Fibroblast of skin of abdomen (primary cell): ENCODE measurements around the gene EIF2D.
"Not testable (repeated sequence)": the region's sequence is repeated elsewhere in the genome, so short reads cannot be mapped to it uniquely, and the experiment has no call there.

ENCODE experiments used
- DNase-seq: peaks from one replicate; pipeline ENCODE4 v3.0.0-alpha.2; 2013

EIF2D gene

DNA sequence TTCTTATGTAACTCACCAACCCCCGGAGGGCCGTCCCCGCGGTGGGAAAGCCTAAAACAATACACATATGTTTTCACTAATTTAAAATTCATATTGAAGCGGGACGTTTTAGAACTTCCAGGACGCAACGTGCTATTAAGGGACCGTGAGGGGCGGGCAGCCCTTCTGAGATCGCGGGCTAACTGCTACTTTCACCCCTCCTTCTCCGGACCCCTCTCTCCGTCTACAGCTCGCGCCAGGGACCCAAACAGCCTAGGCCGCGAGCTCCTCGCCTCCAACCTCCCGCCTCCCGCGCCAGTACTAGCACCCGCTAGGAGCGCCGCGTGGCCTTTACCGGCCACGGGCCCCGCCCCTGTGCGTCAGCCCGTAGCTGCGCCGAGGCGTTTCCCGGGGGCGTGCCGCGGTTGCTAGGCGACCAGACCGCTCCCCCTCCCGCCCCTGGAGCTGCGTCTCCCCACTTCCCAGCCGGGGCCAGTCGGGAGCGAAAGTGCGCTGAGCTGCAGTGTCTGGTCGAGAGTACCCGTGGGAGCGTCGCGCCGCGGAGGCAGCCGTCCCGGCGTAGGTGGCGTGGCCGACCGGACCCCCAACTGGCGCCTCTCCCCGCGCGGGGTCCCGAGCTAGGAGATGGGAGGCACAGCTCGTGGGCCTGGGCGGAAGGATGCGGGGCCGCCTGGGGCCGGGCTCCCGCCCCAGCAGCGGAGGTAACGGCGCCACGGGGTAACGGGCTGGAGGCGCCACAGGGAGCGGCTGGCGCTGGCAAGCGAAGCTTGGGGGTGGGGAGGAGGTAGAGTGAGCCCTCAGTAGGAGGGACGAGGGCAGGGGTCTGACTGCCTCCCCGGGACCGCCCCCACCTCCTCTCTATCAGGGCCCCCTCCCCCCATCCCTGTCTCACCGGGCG lies 23.1 kb upstream of the EIF2D start, which contains the start of gene DYRK3:
DYRK3 (plus strand) TSS at position 457 of the 898 bp plus-strand sequence; CDS start at position 625, 168 bp downstream.
- peak; percentile 95 for DNase-seq

DNA sequence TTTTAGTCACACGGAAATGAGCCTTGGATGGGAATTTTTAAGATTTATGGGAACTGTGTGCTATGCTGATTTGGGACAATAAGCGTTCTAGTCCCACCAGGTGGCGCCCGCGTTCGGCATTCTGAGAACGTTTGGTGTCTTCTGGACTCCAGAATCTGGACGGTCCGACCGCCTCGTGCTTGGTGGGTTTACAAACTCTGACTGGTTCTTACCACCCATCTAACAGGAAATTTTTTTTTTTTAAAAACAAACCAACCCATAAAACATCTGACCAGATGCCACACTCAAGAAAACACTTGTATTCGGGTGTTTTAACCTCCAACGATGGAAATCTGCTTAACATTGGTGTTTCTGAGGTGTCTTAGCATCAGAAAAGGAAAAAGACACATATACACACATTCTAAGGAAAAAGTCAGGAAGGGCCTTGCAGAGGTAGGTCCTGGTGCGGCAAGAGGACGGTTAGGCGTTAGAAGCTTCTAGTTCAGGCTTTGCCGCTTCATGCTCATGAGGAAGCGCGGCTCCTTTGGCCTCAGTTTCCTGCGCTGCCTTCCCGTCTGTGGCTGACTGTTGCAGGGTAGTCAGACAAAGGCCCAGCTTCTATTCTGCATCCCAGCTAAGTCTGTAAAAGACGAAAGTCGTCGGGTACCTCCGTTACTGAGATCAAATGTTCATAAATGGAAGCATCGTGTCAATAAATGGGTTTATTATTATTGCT lies 22.3 kb upstream of the EIF2D start:
- DNase-seq: peak; percentile 88

DNA sequence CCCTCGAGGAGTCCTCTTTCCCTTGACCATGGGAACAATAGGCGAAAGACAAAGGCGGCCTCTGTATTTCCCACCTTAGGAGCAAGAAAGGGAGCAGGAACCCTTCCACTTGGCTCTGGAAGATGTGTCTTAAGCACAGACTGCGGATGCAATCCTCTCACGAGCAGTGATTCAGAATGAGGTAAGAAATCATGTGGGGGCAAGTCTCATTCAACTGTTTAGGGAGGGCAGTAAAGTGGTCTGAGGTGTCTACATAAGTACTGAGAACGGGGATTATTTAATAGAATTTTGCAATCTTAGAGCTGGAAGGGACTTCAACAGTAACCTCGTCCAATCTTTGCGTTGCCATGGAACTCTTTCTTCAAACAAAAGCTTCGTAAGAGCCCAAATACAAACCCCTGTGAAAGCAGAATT lies 21.4 kb upstream of the EIF2D start:
- DNase-seq: peak; percentile 82

DNA sequence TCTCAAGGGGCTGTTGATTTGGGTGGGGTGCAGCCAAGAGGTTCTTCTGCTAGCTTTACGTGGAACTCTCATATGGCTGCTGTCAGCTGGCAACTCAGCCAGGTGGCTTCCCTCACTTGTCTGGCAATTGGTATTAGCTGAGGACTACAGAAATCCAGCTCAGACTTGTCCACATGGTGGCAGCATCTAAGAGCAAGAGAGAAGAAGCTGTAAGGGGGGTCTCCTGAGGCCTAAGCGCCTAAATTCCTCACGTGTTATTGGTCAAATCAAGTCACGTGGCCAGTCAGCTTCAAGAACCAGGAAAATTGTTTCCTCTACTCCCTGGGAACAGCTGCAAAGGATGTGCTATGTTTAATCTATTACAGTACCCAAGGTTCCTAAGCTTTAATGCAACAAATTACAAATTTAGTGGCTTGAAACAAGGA lies 18.8 kb upstream of the EIF2D start:
- DNase-seq: peak; percentile 90

DNA sequence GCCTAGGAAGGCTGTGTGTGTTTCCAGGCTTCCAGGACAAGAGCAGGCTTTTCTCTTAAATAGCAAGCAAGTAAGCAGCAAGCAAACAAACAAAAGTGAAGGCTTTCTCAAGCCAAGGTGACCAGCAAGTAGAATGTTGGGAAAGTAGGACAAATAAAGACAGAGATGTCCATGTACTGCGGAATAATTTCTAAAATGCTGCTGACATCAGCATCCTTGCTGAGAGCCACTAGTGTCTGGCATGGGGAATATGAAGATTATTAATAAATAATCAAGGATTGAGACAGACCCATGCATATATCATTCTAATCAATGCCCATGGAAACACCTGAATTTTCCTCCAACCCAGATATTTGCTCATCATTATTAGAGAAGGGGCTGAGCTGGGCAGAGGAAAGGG lies 16.7 kb upstream of the EIF2D start:
- DNase-seq: no peak

DNA sequence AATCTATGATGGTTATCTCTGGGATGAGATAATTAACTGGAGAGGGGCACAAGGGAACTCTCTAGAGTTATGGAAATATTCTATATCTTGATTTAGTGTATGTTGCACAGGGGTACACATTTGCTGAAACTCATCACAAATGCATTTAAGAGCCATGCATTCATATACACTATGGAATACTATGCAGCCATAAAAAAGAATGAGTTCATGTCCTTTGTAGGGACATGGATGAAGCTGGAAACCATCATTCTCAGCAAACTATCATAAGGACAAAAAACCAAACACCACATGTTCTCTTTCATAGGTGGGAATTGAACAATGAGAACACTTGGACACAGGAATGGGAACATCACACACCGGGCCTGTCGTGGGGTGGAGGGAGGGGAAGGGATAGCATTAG lies 14.1 kb upstream of the EIF2D start:
- not testable (repeated sequence) for DNase-seq

DNA sequence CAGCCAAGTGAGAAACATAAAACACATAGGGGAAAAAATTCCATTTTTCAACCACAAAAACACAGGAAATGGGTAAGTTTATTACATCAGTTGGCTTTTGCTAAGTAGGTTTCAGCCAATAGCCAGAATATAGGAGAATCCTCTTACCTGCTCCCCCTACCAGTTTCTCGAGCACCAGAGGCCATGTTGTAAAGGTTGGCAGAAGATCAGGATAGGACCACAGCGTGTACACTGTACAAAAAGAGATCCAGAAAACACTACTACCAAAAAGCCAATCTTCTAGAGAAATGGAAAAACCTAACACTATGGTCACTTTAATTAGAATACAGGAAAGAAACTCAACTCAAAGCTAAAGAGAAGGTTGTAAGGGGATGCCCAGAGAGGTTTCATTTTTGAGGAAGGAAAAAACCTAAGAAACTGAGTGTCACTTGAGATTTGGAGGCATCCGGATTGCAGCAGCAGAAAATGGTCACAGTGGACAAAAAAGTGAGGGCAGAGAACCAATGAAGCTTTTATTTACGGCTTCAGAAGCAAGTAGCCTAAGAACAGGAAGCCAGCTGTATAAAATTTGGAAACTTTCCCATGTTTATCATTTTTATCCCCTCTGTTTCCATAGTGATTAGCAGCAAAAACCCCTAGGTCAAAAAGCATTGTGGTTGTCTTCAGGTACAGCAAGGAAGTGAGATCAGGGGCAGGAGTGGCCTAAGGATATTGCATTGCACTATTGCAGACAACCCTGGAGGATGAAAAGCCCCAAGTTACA lies 2.9 kb downstream of the EIF2D start:
- DNase-seq: no peak

DNA sequence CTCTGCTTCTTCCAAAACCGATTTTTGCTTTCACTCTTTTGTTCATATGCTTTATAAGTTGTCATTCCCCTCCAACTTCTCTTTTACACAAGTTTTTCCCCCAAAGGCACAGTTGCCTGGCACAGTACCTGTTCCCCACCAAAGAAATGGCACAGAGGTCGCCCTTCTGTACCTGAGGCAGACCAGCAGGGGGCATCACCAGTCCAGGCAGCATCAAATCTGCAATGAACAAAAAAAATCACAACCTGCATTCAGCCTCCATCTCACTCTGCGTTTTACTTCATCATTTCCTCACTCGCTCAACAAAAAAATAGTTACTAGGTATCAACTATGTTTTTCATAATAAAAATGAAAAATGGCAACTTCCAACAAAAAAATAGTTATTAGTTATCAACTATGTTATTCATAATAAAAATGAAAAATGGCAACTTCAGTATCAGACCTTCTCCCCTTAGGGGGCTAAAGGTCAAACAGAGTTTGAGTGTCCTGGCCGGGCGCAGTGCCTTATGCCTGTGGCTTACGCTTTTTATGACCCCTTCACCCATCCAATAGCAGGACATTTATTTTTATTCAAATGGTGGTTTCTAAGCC lies 4.1 kb downstream of the EIF2D start:
- peak; percentile 25 for DNase-seq

DNA sequence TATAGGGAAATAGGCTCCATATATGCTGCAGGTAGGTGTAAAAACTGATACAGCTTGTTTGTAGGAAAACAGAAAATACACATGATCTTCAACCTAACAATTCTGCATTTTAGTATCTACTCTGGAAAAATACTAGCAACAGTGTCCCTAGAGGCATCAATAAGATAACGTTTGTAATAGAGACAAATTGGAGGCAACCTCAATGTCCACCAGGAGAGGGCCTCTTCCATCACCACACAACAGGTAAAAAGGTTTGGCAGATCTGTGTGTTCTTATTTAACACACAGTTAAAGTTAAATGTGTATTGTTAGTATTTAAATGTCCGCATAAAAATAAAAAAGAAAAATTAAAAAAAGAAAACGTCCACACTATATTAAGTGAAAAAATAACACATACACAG lies 5.4 kb downstream of the EIF2D start:
- peak; percentile 21 for DNase-seq

DNA sequence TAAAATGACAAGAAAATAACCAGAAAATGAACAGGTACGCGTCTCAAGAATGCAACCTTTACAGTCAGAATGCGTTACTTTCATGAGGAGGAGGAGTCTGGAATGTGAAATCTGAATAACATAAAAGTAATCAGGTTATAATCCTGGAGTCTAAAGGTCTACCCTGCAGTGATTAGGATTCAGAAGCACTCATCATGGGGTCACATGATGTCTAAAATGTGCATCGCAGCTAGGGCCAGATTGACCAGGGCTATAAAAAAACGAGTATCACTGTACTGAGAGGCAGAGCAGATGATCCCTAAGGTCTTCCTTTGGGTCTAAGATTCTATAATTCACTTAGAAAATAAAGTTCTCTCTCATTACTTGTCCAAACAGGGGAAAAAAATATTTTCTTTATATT lies 7.4 kb downstream of the EIF2D start:
- no peak for DNase-seq

DNA sequence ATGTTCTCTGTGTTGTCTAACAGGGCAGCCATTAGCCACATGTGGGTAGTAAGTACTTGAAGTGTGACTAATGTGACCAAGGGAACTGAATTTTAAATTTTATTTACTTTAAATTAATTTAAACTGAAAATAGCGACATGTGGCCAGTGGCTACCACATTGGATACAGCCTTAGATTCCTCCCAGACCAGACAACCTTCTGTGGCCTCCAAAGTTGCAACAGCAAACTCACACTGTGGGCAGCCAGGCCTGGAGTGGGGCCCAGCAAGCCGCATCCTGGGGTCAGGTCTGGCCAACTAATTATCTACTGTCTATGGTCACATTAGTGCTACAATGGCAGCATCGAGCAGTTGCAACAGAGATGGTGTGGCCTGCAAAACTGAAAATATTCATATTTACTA lies 11.7 kb downstream of the EIF2D start:
- no peak for DNase-seq

DNA sequence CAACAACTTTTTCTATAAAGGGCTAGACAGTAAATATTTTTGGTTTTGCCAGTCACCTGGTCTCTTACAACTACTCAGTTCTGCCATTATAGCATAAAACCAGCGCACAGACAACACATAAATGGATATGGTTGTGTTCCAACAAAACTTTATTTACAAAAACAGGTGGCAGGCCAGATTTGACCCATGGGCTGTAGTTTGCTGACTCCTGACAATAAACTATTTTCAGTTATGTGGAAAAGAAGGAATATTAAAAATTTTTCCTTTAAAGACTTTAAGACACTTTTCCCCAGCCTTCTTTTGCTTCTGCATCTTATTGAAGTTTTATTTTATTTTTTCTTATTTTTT lies 16.0 kb downstream of the EIF2D start:
- no peak for DNase-seq

DNA sequence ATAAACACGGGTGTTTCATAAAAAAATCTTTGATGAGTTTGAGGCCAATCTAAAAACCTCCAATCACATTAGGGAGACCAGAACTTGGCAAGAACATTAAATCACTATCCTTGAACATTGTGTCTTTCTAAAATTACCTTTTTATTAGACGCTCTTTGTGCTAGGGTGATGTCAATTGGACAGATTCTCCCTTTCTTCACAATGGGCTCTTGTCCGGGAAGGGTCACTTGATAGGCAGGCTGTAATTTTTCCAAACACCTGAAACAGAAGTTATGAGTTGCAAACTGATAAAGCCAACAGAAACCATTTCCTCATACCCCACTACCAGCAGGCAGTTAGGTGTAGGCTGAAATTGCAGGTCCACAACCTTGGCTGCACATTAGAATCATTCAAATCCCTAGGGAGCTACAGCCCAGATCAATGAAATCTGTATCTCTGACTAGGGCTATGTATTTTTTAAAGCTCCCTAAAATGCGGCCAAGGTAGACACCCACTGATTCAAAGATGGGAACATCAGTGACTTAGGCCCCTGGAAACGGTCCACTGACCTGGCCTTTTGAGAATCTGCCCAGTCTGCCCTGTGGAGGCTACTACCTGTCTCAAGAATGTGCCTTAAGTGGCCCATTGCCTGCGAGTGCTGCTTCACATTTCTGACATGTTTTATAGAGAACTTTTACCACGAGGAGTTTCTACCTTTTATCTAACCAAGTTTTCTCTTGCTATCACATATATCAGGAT lies 16.5 kb downstream of the EIF2D start:
- DNase-seq: no peak

DNA sequence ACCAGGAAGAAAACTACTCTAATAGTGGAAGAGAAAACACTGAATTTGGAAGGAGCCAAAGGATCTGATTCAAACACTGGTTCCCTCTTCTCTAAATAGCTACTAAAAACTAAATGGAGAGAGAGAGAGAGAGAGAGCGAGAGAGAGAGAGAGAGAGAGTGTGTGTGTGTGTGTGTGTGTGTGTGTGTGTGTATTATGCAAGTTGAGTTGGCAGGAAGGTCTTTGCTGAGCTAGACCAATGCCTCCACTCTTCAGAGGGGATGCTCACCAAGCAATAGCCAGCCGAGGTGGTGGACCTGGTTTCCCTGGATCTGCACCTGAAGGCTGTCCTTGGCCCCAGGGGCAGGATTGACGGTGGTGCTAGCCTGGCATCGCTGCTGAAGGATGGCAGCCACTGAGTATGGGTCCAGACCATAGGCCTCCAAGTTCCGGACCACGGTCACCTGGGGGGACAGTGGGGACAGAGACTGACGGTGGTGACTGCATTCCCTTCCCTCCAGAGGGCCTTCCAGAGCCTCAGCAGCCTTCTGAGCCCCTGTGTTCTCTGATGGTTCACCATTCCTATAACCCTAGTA lies 18.8 kb downstream of the EIF2D start:
- no peak for DNase-seq

DNA sequence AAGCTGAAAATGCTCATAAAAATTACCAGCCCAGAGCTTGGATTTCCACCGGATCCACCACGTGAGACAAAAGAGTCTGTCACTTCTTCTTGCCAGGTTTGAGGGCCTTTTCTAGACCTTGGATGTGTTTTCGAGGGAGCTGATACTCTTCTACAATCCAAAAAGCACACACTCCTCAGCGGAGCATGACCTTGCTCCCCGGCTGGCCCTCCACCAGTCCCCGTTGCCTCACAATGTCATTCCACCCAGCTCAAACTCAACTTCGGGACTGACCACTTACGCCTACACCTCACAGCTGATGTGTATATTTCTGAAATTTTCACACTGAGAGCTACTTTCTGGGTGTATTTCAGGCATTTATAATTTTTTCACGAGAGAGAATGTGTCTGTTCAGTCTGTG lies 20.6 kb downstream of the EIF2D start:
- no peak for DNase-seq

DNA sequence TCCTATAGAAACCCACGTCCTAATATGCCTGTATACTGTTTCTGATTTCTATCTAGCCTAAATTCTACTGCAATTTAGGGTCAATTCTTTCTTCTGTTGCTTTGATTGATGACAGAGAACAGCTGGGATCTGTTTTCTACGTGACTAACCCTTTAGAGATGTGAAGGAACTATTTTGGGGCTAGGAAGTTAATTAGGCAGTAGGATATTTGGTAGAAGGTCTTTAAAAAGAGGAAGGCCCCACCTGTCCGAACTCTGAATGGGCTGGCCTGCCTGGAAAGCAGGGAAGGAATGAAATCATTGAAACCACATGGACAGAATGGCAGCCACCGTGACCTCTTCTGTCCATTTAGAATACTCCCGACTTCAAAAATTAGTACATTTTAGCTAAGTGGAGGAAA lies 21.0 kb downstream of the EIF2D start:
- DNase-seq: peak; percentile 54

DNA sequence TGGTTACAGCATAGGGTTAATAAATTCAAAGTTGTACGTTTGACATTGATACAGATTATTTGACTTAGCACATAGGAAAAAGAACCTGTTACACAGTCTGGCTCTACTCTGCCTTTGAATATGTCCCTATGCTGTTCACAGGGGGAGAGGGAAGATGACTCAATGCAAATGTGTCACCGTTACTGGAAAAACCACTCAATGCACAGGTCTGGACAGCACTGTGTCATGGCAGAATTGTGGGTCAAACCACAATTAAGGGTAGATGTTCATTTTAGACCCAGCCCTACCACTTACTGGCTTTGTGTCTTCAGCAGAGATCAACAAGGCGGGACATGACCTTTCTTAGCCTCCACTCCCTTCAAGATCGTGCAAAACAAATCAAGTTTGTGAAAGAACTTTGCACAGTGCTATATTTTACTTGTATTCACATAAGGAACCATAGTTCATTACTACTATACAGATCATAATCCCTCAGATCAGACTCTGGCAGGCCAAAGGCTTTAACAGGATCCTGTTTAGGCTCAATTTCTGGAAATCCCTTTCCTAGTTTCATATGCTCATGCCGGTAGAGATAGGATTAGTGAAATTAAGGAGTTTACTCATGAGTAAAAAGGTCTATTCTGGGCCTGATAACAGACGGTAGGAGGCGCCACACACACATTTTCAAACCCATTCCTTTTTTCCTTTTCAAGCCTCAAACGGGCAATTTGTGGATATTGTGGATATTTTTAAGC lies 22.1 kb downstream of the EIF2D start:
- DNase-seq: peak; percentile 54

DNA sequence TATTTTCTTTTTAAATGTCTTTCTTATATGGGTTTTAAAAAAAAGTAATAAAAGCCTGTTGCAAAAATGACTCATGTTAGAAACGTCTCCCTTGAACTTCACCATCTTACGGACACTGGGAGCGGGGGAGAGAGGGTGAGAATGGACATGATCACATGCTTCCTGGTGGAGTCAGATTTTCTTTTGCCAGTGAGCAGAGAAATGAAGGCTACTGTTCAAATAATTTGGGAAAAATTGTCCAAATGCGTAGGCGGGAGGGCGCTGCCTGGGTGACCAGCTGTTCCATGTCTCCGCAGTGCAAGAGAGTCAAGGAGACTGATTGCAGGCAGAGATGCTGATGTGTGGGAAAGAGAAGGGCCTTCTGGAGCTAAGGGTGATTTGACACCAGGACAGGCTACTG lies 23.1 kb downstream of the EIF2D start:
- DNase-seq: peak; percentile 85

DNA sequence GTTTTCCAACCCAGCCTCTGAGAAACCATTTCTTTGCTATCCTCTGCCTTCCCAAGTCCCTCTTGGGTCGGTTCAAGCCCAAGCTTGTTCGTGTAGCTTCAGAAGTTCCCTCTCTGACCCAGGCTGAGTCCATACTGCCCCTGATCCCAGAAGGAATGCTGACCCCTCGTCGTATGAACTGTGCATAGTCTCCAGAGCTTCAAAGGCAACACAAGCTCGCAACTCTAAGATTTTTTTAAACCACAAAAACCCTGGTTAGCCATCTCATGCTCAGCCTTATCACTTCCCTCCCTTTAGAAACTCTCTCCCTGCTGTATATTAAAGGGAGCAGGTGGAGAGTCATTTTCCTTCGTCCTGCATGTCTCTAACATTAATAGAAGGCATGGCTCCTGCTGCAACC lies 23.8 kb downstream of the EIF2D start:
- no peak for DNase-seq

DNA sequence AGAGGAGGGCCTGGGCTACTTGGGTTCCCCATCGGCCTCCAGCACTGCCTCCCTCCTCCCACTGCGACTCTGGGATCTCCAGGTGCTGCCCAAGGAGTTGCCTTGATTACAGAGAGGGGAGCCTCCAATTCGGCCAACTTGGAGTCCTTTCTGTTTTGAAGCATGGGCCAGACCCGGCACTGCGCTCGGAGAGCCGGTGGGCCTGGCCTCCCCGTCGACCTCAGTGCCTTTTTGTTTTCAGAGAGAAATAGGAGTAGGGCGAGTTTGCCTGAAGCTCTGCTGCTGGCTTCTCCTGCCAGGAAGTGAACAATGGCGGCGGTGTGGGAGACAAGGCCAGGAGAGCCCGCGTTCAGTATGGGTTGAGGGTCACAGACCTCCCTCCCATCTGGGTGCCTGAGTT lies 24.4 kb downstream of the EIF2D start:
- no peak for DNase-seq
